GM12878 (cell line): ENCODE measurements around the gene LSM14B. TPM values are rescaled to one million over a fixed set of nuclear protein-coding genes. Genes with fewer than 3 reads are reported as not detected.

ENCODE experiments used
- ATAC-seq: fragments of 200-7000 bp; cut with Tn5 transposase; 3 replicates; pipeline ENCODE4 v1.9.1; 2020; ENCODE audit warnings: mild to moderate bottlenecking, moderate library complexity
- BruUV-seq: library from RNA; stranded (reverse); fragments of 400-500 nt; replicated peaks from 2 replicates; lab custom pipeline; 2021; lab: Mats Ljungman, UMichigan
- CTCF ChIA-PET: fragments of 300-600 bp; sonication (Branson Sonifier 250); formaldehyde crosslinking; extraction: SDS; loops from one replicate; lab custom pipeline; 2021; ENCODE audit warnings: inconsistent platforms; lab: Yijun Ruan, JAX
- POLR2A ChIA-PET: fragments of 350-600 bp; formaldehyde crosslinking; extraction: SDS; loops from one replicate; lab custom pipeline; 2021; ENCODE audit warnings: inconsistent platforms; lab: Charles Lee
- RAD21 ChIA-PET: fragments of 300-600 bp; sonication (Branson Sonifier 250); formaldehyde crosslinking; loops from one replicate; lab custom pipeline; 2023; ENCODE audit warnings: antibody characterized with exemption; ENCODE audit not compliant: unreplicated experiment; lab: Charles Lee
- SMC1A ChIA-PET: fragments of 300-600 bp; sonication (Branson Sonifier 250); formaldehyde crosslinking; loops from one replicate; lab custom pipeline; 2023; ENCODE audit not compliant: unreplicated experiment, uncharacterized antibody; lab: Charles Lee
- DNase-seq: peaks from one replicate; pipeline ENCODE4 v3.0.0-alpha.2; 2011; ENCODE audit warnings: low read depth, low spot score
- FAIRE-seq: peaks from 3 replicates; lab custom pipeline; 2011; peaks lifted over from hg19 to GRCh38; lab: Jason Lieb, UNC
- H2AFZ ChIP-seq: 2 replicates; pipeline ENCODE4 v1.6.0; 2011; ENCODE audit warnings: low read depth, low read length, control low read depth; ENCODE audit not compliant: control insufficient read depth
- H3K27ac ChIP-seq: 2 replicates; pipeline ENCODE4 v1.5.1; 2011; ENCODE audit warnings: control low read depth; ENCODE audit not compliant: control insufficient read depth, insufficient read depth
- H3K27me3 ChIP-seq, 2 experiments: replicated peaks in 1 of 2; 2 replicates each; pipeline versions ENCODE4 v1.6.0 to v1.6.1; 2011; ENCODE audit warnings: low read length in 1 of 2; ENCODE audit not compliant: control insufficient read depth in 2 of 2, insufficient read depth in 2 of 2
- H3K36me3 ChIP-seq, 2 experiments: 2 replicates each; pipeline ENCODE4 v1.5.1; 2011; ENCODE audit warnings: low read length in 1 of 2; ENCODE audit not compliant: control insufficient read depth in 2 of 2, insufficient read depth in 2 of 2
- H3K4me1 ChIP-seq: 2 replicates; pipeline ENCODE4 v1.6.1; 2011; ENCODE audit warnings: mild to moderate bottlenecking, low read length, moderate library complexity, mixed read lengths; ENCODE audit not compliant: control insufficient read depth, insufficient read depth
- H3K4me2 ChIP-seq: 2 replicates; pipeline ENCODE4 v1.6.0; 2011; ENCODE audit warnings: control low read depth; ENCODE audit not compliant: control insufficient read depth, insufficient read depth
- H3K4me3 ChIP-seq: fragments of 200-600 bp; sonication (generic); 2 replicates; pipeline ENCODE4 v1.5.1; 2016
- H3K79me2 ChIP-seq: 2 replicates; pipeline ENCODE4 v1.6.0; 2011; ENCODE audit warnings: low read length; ENCODE audit not compliant: control insufficient read depth, insufficient read depth
- H3K9ac ChIP-seq: 2 replicates; pipeline ENCODE4 v1.8.0; 2011; ENCODE audit warnings: low read length, control low read depth, mixed read lengths; ENCODE audit not compliant: control insufficient read depth, insufficient read depth
- H3K9me3 ChIP-seq: replicated peaks from 3 replicates; pipeline ENCODE4 v1.5.1; 2011; ENCODE audit warnings: mild to moderate bottlenecking, low read length; ENCODE audit not compliant: control insufficient read depth, insufficient read depth
- H4K20me1 ChIP-seq: 2 replicates; pipeline ENCODE4 v1.6.0; 2011; ENCODE audit not compliant: control insufficient read depth, insufficient read depth
- ATF7 ChIP-seq: fragments of 450-650 bp; IDR thresholded peaks from 2 replicates; pipeline ENCODE4 v1.6.1; 2016; ENCODE audit warnings: low read depth, mild to moderate bottlenecking
- BCL3 ChIP-seq: IDR thresholded peaks from 2 replicates; pipeline ENCODE4 v1.6.1; 2011; ENCODE audit warnings: borderline replicate concordance, low read depth, mild to moderate bottlenecking, moderate library complexity, low read length; ENCODE audit not compliant: insufficient read depth, poor library complexity, severe bottlenecking
- FOXM1 ChIP-seq: IDR thresholded peaks from 2 replicates; pipeline ENCODE4 v1.6.1; 2012; ENCODE audit warnings: low read depth, mild to moderate bottlenecking, inconsistent platforms, low read length, moderate library complexity
- PML ChIP-seq: IDR thresholded peaks from 2 replicates; pipeline ENCODE4 v1.6.1; 2012; ENCODE audit warnings: low read length, inconsistent platforms
- SIN3A ChIP-seq: IDR thresholded peaks from 2 replicates; pipeline ENCODE4 v1.6.1; 2012; ENCODE audit warnings: low read depth, low read length, improper control_type of control experiment
- SMARCA5 ChIP-seq: fragments of 450-650 bp; IDR thresholded peaks from 2 replicates; pipeline ENCODE4 v1.6.1; 2017; ENCODE audit warnings: mild to moderate bottlenecking
- SPI1 ChIP-seq: IDR thresholded peaks from 2 replicates; pipeline ENCODE4 v1.6.1; 2011; ENCODE audit warnings: low read depth, mild to moderate bottlenecking, low read length, moderate library complexity, borderline replicate concordance; ENCODE audit not compliant: insufficient read depth
- TARDBP ChIP-seq: IDR thresholded peaks from 2 replicates; pipeline ENCODE4 v1.6.1; 2016; ENCODE audit warnings: borderline replicate concordance
- ZNF622 ChIP-seq: fragments of 450-650 bp; IDR thresholded peaks from 2 replicates; pipeline ENCODE4 v1.6.1; 2017; ENCODE audit warnings: mild to moderate bottlenecking, inconsistent platforms
- WGBS: methylation state at CpG from one replicate; pipeline ENCODE4 v1.1.6; 2016; ENCODE audit warnings: low lambda C conversion rate; ENCODE audit not compliant: insufficient replicate concordance, insufficient coverage; ENCODE audit errors: missing lambda C conversion rate; 5-methylcytosine and 5-hydroxymethylcytosine counted together
- in situ Hi-C: fragments of 300-500 bp; cut with MboI; formaldehyde crosslinking; loops from 9 replicates; pipeline ENCODE4 v1.14.3; 2018; ENCODE audit warnings: mixed read lengths
- intact Hi-C: fragments of 100-400 bp; cut with micrococcal nuclease; formaldehyde crosslinking; loops from one replicate; pipeline ENCODE4 v1.14.2; 2022; ENCODE audit not compliant: unreplicated experiment
- polyA plus RNA-seq, 11 experiments: library from polyadenylated mRNA; depleted of rRNA in 4 of 11; unstranded in 6 of 11; stranded (reverse) in 5 of 11; fragments of >200 nt; fragmentation: Nextera tagmentation in 4 of 11; fragmentation: Illumina TruSeq in 1 of 11; extraction: Ambion mirVana in 4 of 11; extraction: Trizol in 1 of 11; gene quantifications; 1 replicate in 1 of 11; 2 replicates in 10 of 11; pipeline versions ENCODE4 v1.2.1 to v1.2.3, GENCODE V29; 2011 to 2016; ENCODE audit warnings: inconsistent platforms in 2 of 11, missing spikeins in 2 of 11, low read depth in 1 of 11
- total RNA-seq, 4 experiments: library from RNA; depleted of rRNA in 3 of 4; stranded (reverse); fragments of >200 nt in 3 of 4; fragmentation: Illumina TruSeq in 1 of 4; extraction: Trizol in 1 of 4; gene quantifications; 2 replicates each; pipeline versions ENCODE4 v1.2.1 to v1.2.3, GENCODE V29; 2013 to 2021

LSM14B gene
- total and polyA plus RNA-seq, 10 of the 15 experiments (the other 5 are each of a cell fraction or from before 2014, with no cell fraction given), result 0.56 to 34.3 (median 15.6) TPM

DNA sequence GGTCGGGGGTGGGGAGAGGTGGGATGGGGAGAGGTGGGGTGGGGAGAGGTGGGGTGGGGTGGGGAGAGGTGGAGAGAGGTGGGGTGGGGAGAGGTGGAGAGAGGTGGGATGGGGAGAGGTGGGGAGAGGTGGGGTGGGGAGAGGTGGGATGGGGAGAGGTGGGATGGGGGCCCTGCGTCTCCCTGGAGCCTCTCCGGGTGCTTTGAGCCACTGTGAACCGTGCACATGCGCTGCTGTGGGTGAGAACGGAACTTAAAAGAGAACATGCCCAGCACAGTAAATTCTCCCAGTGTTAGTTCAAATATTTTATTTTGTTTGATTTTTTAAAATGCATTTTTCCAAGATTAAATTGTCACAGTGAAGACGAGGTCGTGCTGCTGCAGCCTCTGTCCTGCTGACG lies 38.0 kb downstream of the LSM14B start:
- H3K4me1 ChIP-seq, result peaks cover 9% of the 10 kb centered on the region
- no peaks in the 10 kb centered on the region for H3K27me3 ChIP-seq
- no peak overlapping the region for H2AFZ ChIP-seq
- no peak for DNase-seq
- H3K27ac ChIP-seq, result no peak overlapping the region
- RAD21 ChIA-PET, result no interaction called here
- no peak overlapping the region for H3K4me3 ChIP-seq
- no peaks in the 10 kb centered on the region for H3K9me3 ChIP-seq
- ATAC-seq, result no peak
- peaks cover 3% of the 10 kb centered on the region; the same call in 1 of the 2 replicates for H3K79me2 ChIP-seq
- TF ChIP-seq SIN3A, result no peak
- no peak for TF ChIP-seq FOXM1
- TF ChIP-seq SMARCA5, result no peak
- TF ChIP-seq ATF7, result no peak
- no peak for TF ChIP-seq ZNF622
- no peak for TF ChIP-seq SPI1
- TF ChIP-seq PML, result no peak
- no peak for TF ChIP-seq BCL3
- no peak for TF ChIP-seq TARDBP
- POLR2A ChIA-PET, result no interaction called here
- no peak overlapping the region for H3K4me2 ChIP-seq
- intact Hi-C loops, result no loop called here
- CTCF ChIA-PET, result no interaction called here
- no peak for FAIRE-seq
- H3K36me3 ChIP-seq, result peaks cover 14 to 38% of the 10 kb centered on the region in 2 experiments; a peak in 3 of 4 replicates
- in situ Hi-C loops, result no loop called here
- 90% methylated on average over 7 of the region's 9 CpGs for WGBS
- H3K9ac ChIP-seq, result no peak overlapping the region
- no peaks in the 10 kb centered on the region for H4K20me1 ChIP-seq
- SMC1A ChIA-PET, result no interaction called here
- no TSS peak for BruUV-seq
